NCI-H1092 (cell line): ENCODE data around the gene IL1RL1.

Experiments
- DNase-seq: peaks from one replicate; lab custom pipeline; 2025; lab: John Stamatoyannopoulos, UW

IL1RL1 gene

DNA sequence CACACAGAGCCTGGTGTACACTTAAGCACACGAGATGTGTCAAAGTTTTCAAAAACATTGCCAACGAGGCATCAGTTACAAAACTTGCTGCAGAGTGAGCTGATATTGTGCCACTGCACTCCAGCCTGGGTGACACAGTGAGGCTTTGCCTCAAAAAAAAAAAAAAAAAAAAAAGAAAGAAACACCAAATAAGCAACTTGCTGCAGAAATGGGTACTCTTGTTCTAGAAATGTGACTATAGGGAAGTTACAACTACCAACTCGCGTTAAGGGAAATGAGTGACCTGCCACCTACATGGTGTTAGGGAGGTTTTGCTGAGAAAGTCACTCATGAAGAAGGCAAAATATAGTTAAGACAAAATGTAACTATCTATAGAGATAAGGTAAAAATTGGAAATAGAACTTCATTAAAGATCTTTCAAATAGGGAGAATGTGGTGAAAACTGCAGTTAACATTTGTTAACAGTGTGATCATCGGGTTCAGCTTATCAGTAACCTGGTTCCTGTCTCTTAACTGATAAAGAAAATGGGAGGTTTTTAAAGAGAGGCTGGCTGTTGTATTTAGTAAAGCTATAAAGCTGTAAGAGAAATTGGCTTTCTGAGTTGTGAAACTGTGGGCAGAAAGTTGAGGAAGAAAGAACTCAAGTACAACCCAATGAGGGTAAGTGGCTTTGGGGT is at the start of gene IL1RL1:
Gene IL1RL1, plus strand, starts transcription at position 600 of the 677 bp plus-strand sequence. CDS start 26,702 bp downstream, outside the sequence.
- no peak for DNase-seq

DNA sequence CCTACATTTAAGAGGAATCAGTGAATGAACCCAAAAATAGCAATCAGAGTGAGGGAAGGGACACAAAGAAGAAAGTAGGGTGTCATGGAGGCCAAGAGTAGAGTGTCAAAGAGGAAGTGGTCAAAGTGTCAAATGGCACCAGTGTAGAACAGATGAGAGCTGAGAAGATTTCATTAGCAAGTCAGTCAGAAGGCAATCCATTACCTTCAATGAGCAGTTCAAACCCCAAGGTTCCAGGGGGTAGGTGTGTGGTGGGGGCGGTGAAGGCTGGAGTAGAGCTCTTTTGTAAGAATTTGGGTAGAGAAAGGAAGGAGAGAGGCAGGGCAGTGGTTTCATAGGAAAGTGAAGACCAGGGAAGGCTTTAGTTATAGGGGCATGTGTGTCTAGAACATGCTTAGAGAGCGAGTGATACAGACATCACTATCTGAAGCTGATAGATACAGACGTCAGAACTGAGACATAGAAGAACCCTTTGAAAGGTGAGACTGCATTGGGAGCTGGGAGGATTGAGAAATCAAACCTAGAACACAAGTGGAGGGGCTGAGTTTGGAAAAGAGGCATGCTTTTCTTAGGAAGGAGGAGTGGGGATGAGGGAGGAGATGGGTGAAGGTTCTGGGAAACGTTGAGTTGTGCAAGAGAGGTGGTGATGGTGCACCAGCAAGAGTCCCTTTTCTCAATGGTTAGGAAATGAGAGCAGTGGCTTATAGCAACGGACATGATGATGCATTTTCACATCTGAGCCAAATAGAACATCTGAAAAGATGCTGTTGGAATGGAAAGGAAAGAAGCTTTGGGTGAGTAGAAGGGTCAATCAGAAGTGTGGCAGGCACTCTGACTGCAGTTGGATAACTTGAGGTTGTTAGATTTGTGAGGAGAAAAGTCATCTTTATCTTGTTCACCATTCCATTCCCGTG is 48.9 kb upstream of the IL1RL1 start:
- DNase-seq = no peak

DNA sequence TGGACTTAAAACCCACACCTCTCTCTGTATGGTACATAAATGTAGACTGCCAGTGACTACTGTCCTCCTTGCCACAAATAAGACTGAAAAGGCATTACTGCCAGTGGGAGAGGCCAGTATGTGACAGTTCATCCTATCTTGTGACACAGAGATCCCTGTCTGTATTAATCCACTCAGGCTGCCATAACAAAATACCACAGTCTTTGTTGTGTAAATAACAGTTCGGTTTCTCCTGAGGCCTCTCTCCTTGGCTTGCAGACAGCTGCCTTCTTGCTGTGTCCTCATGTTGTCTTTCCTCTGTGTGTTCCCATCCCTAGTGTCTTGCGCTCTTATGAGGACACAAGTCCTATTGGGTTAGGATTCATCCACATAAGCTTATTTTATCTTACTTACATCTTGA is 46.4 kb upstream of the IL1RL1 start:
- no peak for DNase-seq

DNA sequence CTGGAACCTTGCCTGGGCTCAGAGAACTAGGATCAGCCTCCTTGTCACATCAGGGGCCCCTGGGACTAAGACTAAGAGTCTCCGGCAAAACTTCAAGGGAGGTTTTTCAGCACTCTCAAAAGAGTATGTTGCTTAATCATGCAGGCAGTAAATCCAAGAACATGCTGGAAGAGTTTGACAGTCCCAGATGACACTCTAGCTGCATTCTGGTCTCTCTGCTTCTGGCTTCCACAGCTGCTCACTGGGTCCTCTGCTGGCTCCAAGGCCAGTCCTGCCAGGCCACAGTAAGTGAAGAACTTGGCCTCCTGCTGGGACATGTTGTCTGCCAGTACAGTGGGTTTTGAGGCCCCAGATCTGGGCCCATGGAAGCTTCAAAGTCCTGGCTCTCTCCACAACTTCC is 45.2 kb upstream of the IL1RL1 start:
- DNase-seq = no peak

DNA sequence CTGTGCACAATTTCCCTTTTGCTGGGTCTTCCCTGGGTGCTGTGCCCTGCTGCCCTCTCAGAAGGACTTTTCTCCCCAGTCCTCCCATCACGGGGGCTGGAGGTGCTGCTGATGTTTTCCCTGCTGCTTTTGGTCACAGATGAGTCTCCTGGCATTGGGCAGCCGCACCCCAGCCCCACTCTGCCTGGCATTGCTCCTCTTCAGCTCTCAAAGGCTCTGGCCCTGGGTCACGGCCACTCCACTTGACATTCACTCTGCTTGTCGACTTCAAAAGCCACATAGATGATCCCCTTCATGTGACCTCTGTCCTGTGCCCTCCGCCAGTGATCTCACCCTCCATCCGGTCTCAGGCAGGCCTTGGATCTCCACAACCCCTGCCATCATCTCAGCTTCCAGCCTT is 43.6 kb upstream of the IL1RL1 start:
- no peak for DNase-seq

DNA sequence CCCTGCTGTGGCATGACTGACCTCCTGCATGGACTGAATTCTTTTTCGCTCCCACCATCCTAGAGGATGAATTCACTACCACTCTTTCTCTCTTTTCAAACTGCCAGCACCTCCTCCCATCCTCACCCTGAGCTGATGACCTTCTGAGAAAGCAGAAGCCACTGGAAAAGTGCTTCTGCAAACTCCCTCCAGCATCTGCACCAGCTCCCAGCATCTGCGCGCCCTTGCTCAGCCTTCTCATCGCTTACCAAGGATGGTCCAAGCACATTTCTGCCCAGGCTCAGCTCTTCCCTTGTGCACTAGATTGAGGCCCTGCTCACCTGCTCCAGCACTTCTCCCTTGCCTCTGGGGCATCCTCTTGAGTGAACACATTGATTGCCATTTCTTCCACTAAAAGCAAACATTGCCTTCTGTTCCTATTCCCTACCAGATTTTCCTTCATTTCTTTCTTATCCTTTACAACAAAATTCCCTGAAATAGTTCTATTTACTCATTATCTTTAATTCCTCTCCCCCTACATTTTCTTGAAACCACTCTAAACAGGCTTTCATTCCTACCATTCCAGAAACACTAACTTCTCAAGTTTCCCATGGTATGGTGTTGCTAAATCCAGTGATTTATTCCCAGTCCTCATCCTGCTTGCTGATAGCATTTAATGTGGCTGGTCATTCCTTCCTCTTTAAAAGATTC is 42.7 kb upstream of the IL1RL1 start:
- no peak for DNase-seq

DNA sequence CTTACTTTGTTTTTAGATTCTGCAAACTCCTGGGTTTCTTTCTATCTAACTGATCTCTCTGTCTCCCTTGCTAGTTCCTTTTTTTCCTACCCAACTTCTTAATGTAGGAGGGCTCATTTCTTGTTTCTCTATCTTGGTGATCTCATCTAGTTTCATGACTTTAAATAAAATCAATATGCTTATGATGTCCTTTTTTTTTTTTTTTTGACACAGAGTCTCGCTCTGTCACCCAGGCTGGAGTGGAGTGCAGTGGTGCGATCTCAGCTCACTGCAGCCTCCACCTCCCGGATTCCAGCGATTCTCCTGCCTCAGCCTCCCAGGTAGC is 42.2 kb upstream of the IL1RL1 start:
- DNase-seq = no peak

DNA sequence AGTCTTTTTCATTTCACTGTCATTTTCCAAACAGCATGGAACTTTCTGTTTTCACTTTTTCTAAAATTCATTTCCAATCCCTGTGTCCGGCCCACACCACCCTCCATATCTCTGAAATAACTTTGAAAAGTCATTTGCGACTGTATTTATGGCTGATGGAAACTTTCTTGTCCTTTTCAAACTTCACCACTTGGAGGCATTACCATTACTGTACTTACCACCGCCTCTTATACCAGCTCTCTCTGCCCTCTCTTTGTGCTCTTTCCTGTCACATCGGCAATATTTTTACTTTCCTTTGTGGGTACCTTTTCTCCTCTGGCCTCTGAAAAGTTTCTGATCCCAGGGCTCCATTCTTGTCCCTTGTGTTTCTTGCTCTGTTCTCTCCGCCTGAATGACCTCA is 39.5 kb upstream of the IL1RL1 start:
- DNase-seq = no peak

DNA sequence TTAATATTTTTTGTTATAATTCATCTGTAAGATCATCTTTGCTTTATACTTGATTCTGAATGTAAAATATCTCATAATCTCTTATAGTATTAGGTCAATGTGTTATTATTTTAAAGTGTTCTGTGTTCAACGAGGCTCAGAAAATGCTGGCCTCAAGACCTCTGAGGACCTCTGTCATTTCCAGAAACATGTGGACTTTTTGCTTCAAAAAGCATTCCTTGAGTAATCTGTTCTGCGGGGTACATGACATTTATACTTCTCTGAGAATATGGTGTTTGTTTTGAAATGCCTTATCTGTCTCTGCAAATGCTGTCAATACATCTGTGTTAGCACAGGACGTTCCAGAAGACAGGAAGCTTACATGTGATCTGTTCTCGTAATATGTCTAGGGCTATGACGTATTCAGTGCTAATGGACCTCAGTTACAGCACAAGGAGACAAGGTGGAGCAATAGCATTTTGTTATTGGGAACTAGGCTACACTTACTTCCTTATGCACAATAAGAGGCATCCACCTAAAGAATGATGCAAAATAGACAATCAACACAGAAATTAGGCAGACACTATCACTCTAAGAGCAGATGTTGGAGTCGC is 37.6 kb upstream of the IL1RL1 start:
- no peak for DNase-seq

DNA sequence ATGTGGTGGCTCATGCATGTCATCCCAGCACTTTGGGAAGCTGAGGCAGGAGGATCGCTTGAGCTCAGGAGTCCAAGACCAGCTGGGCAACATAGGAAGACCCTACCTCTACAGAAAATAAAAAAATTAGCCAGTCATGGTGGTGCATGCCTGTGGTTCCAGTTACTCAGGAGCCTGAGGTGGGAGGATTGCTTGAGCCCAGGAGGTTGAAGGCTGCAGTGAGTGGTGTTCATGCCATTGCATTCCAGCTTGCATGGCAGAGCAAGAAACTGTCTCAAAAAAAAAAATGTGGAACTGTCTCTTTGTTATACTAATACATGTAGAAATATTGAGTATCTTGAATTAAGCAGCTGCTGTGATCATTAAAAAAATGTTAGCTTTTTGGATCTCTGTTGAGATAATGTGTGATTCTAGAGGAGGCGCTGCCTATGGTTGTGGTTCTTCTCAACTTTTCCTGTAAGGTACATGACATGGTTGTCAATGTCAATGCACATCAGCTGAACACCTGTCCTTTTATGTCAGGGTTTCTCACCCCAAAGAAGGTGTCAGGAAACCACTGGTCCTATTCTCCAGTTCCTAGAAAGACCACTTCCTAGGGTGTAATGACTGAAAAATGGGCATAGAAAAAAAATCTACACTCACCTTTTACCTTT is 34.7 kb upstream of the IL1RL1 start:
- no peak for DNase-seq

DNA sequence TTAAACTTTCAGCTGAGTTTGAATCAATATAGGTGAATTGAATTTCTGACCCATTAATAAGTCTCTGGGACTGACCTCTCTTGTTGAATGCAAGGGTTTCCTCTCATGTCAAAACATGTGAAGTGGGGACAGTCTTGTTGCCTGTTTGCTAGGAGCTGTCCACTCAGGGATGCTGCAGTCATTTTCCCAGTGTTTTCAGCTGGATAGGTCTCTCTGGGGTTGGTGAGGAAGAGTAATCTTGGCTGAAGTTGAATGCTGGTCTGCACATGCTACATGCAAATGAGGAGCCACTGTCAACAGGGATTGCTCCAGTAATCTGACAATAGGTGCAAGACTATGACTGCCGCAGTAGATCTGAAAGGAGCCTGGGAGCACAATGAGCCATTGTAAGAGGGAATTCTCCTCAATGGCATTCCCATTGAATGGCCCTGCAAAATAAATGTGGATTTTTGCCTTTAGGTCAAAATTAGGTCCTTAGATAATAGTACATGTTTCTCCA is 34.1 kb upstream of the IL1RL1 start:
- no peak for DNase-seq

DNA sequence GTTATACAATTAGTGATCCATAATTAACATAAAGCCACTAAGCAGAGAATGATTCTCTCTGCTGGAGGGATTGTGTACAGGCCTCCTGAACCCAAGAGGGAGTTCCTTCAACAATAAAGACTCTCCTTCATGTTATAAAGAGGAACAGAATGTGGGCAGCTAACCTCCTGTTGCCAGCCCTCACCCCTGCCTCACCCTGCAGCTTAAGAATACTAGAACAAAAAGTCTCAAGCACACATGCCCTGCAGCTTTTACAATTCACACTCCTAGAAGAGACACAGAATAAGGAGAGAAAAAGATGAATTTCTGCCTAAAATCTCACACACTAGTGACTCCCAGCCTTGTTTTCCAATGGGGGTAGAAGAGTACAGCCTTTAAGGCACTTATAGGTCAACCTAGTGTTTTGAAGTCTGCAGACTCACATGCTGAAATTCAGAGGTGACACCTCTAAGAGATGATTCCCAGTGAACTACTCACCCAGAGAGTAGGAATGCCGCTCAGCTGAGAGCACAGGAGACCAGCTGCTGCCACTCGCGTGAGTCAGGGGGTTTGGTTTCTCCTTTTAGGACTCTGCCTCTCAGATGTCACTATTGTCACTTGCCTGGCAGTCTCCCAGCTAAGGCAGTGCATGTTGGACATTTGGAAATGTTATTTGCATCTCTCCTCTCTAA is 32.5 kb upstream of the IL1RL1 start:
- no peak for DNase-seq

DNA sequence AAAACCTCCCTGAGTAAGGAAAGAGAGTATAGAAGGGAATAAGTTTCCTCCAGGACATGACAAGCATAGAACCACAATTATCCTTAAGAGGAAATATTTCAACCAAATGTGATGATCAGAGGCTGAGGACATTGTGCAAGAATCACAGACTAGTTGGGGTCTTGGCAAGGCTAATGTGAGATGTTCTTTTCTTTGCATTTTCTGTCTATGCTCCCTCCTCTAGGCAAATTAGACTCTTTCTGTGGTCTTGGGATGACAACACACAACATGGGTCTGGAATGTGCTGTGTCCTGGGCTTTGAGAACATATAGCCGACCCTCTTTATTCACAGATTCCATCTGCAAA is 32.0 kb upstream of the IL1RL1 start:
- DNase-seq = no peak

DNA sequence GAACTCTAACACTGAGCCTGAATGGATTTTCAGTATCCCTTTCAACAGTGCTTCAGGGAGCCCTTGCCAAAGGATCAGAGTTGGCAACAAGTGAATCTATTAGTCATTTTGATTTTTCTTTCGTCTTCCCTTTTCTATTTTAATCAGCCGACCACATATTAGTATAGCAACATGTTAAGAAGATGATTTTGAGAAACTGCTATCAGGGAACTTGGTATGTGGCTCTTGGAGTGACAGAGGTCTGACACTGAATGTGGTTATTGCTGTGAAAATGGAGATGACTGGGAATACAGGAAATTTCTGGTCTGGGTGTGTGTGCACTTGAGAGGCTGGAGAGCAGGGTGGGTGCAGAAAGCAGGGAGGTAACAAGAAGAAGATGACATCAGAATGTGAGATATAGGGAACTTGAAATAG is 28.7 kb upstream of the IL1RL1 start:
- DNase-seq = no peak

DNA sequence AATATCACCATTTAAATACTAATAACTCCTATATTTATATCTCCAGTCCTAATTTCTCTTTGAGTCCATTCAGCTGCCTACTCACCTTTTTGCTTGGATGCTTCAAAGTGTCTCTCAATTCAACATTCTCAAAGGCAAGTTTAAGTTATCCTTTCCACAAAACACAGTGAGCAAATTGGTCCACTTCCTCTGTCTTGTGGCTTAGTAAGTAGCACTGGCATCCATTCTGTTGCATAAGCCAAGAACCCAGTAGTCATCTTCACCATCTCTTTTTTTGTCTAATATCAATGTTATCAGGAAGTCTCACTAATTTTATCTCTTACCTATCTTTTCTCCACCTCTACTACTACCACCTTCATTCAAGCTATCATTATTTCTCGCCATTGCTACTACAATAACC is 27.4 kb upstream of the IL1RL1 start:
- DNase-seq = no peak

DNA sequence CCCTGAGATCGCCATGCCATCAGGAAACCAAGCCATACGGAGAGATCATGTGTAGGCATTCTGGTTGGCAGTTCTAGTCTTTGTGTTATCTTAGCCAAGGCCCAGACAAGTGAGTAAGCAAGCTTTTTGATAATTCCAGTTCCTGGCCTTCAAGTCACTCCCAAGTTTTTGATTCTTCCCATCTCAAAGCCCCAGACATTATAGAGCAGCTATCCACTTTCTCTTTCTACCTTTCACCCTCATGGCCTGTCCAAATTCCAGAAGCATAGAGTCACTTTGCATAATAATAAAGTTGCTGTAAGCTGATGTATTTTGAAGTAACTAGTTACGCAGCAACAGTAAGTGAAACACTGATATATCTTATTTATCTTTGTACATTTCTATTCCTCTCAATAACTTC is 26.8 kb upstream of the IL1RL1 start:
- no peak for DNase-seq

DNA sequence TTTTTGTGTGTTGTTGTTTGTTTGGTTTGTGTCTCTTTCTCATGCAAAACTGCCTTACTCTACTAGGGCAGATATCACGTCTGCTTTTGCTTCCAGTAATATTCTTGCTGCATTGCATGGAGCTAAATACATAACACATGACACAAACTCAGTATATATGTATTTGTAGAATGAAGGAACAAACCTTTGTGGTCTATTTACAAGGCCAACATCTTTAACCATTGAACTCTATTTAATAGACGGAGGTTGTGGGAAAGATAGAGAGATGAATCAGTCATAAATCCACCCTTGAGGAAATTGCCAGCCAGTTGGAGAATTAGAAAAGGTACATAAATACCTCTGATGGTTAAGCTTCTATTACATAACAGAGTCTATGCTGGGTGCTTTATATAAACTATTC is 26.0 kb upstream of the IL1RL1 start:
- DNase-seq = no peak

DNA sequence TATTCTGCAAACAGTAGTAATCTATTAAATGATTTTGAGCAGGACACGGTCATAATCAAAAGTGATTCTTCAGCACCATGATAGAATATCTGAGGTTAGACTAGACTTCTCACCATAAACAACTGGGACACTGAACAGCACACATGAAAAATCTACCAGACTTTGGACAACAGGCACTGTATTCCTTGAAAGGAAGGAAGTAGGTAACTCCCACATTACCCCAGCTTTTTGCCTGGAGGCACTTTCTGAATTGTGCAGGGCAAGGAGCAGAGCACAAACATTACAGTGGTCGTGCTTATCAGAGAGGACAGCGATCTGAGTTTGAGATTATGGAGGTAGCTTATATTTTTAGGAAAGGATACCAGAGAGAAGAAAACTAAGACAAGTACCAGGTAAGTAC is 25.3 kb upstream of the IL1RL1 start:
- no peak for DNase-seq

DNA sequence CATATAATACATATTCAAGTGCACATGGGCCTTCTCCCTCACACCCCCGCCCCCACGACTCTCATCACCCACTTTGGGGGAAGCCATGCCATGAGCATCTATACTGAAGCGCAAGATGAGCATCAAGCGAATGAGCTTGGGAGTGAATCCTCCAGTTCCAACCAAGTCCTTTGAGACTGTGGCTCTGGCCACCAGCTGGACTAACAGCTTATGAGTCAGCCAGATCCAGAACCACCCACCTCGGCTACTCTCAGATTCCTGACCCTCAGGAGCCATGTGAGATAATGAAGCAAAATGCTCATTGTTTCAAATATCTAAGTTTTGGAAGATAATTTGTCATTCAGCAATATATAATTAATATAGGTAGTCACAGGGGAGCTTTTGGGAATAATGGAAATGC is 22.2 kb upstream of the IL1RL1 start:
- DNase-seq = no peak

DNA sequence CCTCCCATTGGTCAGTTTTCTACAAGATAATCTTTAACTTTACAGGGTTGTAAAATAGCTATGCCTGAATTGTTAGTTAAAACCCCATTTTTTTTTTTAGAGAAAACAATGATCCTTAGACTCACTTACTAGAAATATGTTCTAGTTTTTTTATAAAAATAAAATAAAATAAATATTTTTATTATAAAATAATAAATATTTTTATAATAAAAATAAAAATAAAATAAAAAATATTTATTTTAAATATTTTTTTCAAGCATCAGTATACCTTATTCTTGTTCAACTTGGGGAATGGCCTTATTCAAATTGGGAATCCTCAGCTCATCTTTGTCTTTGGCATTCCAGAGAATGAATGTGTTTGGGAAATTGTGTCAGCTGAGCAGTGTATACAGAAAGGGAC is 20.8 kb upstream of the IL1RL1 start:
- DNase-seq = no peak

DNA sequence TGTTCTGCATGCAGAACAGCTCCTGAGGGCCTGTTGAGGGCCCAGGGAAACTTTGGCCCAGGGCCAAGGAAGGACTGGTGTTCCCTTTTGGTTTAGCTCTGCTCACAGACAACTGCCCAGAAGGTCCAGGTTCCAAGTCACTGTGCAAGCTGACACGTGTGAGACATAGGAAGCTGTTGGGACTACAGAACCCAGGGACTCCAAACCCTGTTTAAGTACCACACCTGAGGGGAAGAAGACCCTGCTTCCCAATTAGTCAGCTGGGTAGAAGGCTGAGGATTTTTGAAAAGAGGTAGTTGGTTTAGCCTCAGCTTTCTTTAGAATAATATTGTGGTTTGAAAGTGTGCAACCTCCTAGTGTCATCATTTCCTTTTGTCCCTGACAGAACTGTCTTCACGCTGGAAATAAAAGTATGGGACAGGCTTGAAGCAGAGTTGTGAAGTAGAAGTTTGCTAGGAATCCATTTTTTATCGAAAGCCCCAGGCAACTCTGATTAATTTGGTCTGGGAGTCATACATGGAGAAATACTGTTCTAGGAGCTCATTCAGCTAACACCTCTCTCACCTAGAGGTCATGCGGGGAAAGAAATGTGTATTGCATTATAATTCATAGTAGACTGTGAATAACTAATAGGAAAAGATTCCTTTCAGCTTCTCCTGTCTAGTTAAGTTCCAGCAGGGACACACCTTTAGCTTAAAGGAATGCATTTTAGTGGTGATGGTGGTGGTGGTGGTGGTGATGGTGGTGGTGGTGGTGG is 19.9 kb upstream of the IL1RL1 start:
- DNase-seq = no peak
